ENCODE data around the gene PIK3AP1.
"Not testable (repeated sequence)": the region's sequence is repeated elsewhere in the genome, so short reads cannot be mapped to it uniquely, and the experiment has no call there.

- TF ChIP-seq CTCF, POLR2A (IDR thresholded peaks at IDR 0.05): not testable (repeated sequence)
These were observed 145.8 kb downstream of the PIK3AP1 start for GRCh38 chr10:96574564-96574963.

Data from right lobe of liver (tissue), 4 donors.